ENCODE results near the gene KNDC1. TPM values are rescaled to one million over a fixed set of nuclear protein-coding genes. Genes with fewer than 3 reads are reported as not detected.

Gene KNDC1
- total and polyA plus RNA-seq, 12 donors = 1.0 to 93.4 (median 39.0) TPM

- H3K27me3 ChIP-seq = no peaks in the 10 kb centered on the region
- intact Hi-C loops (cut with DNase I) = no loop called here
- TF ChIP-seq CTCF (IDR thresholded peaks at IDR 0.05) (no peak), POLR2A (IDR thresholded peaks at IDR 0.05) (no peak)
Observed at GRCh38 chr10:133185421-133185820, 25.4 kb downstream of the KNDC1 start.

GRCh38 chr10:133185916-133186315, 25.9 kb downstream of the KNDC1 start:
- Histone ChIP-seq H3K27me3 (no peaks in the 10 kb centered on the region), H3K9me3 (replicated peaks in 1 of 3) (no peaks in the 10 kb centered on the region), H3K4me3 (no peak overlapping the region), H3K4me1 (replicated peaks in 1 of 2) (no peaks in the 10 kb centered on the region), H3K27ac (no peak overlapping the region), H3K36me3 (replicated peaks in 1 of 2) (no peaks in the 10 kb centered on the region)
- no peak for DNase-seq
- intact Hi-C loops (cut with DNase I) = no loop called here
- 70 to 84% (median 76%) methylated on average over 6 to 27 of the region's 27 CpGs for WGBS, 4 donors
- TF ChIP-seq CTCF (IDR thresholded peaks at IDR 0.05) (no peak), POLR2A (IDR thresholded peaks at IDR 0.05) (no peak)

More at GRCh38 chr10:133185421-133185820, 25.4 kb downstream of the KNDC1 start:
- H3K36me3 ChIP-seq (replicated peaks in 1 of 2) = no peaks in the 10 kb centered on the region
- no peak overlapping the region for H3K4me3 ChIP-seq
- H3K4me1 ChIP-seq (replicated peaks in 1 of 2) = no peaks in the 10 kb centered on the region
- DNase-seq = no peak
- H3K9me3 ChIP-seq (replicated peaks in 1 of 3) = no peaks in the 10 kb centered on the region
- 78 to 91% (median 84%) methylated on average over 9 to 11 of the region's 11 CpGs for WGBS, 4 donors
- H3K27ac ChIP-seq = no peak overlapping the region

GRCh38 chr10:133186416-133187090, 26.5 kb downstream of the KNDC1 start:
- intact Hi-C loops (cut with DNase I) = no loop called here
- Histone ChIP-seq H3K27ac (no peak overlapping the region), H3K36me3 (replicated peaks in 1 of 2) (no peaks in the 10 kb centered on the region), H3K4me1 (replicated peaks in 1 of 2) (no peaks in the 10 kb centered on the region), H3K4me3 (no peak overlapping the region), H3K9me3 (replicated peaks in 1 of 3) (no peaks in the 10 kb centered on the region), H3K27me3 (no peaks in the 10 kb centered on the region)
- TF ChIP-seq CTCF (IDR thresholded peaks at IDR 0.05) (no peak), POLR2A (IDR thresholded peaks at IDR 0.05) (no peak)
- no peak for DNase-seq
- WGBS, 4 donors = 71 to 83% (median 79%) methylated on average over 15 to 34 of the region's 34 CpGs

- WGBS, 4 donors = 85 to 92% (median 89%) methylated on average over 17 to 38 of the region's 38 CpGs
- TF ChIP-seq CTCF (IDR thresholded peaks at IDR 0.05) = no peak
- no peak for TF ChIP-seq POLR2A (IDR thresholded peaks at IDR 0.05)
- Histone ChIP-seq H3K27ac (no peak overlapping the region), H3K27me3 (no peaks in the 10 kb centered on the region), H3K9me3 (replicated peaks in 1 of 3) (no peaks in the 10 kb centered on the region), H3K36me3 (replicated peaks in 1 of 2) (no peaks in the 10 kb centered on the region), H3K4me1 (replicated peaks in 1 of 2) (no peaks in the 10 kb centered on the region), H3K4me3 (no peak overlapping the region)
- DNase-seq = no peak
- intact Hi-C loops (cut with DNase I) = no loop called here
Observed at GRCh38 chr10:133187091-133187905, 27.3 kb downstream of the KNDC1 start.

Measured in adrenal gland (tissue), 12 donors.